ENCODE data around the gene ITGA1. TPM values are rescaled to one million over a fixed set of nuclear protein-coding genes. Genes with fewer than 3 reads are reported as not detected.
"Not testable (repeated sequence)": the region's sequence is repeated elsewhere in the genome, so short reads cannot be mapped to it uniquely, and the experiment has no call there.

ITGA1 gene
- total and polyA plus RNA-seq, 5 donors from 2014 or later: 0.37 TPM; not detected in 4

DNA sequence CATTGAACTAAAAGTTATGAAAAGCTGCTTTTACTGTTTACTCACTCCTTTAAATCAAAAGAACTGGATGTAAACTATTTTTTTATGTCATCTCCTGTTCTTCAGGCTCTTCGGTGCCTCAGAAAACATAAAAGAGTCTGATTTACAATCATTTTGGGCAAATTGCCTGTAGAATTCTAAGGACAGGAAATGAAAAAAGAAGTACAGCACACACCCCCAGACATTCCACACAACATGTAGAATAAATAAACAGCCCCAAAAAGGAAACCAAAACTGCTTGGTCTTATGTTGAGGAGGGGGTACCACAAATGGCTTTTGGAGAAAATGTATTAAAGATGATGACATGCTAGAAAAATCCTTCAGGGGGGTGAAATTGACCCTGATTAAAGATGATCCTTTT lies 57.2 kb downstream of the ITGA1 start:
- no peaks in the 10 kb centered on the region for H3K27me3 ChIP-seq (ENCODE audit: control insufficient read depth, insufficient read depth, low read length)
- H3K27ac ChIP-seq (ENCODE audit: insufficient read depth, low read length, poor library complexity, severe bottlenecking): no peak overlapping the region
- no peaks in the 10 kb centered on the region for H3K36me3 Mint-ChIP-seq
- no peaks in the 10 kb centered on the region for H3K36me3 ChIP-seq (ENCODE audit: control insufficient read depth, insufficient read depth, low read length)
- H3K9me3 Mint-ChIP-seq: peaks cover 0 to 3% (median 0%) of the 10 kb centered on the region in 7 donors
- H3K4me3 Mint-ChIP-seq: no peak overlapping the region
- H3K27ac Mint-ChIP-seq: no peak overlapping the region
- no peak overlapping the region for H3K4me3 ChIP-seq (ENCODE audit: low read depth, low read length)
- H3K4me1 Mint-ChIP-seq: no peaks in the 10 kb centered on the region
- DNase-seq (no peak), ATAC-seq (ENCODE audit: low read depth in 2 of 2) (no peak)
- no peaks in the 10 kb centered on the region for H3K4me1 ChIP-seq (ENCODE audit: control insufficient read depth, insufficient read depth, low read length, poor library complexity, severe bottlenecking)
- H3K27me3 Mint-ChIP-seq: peaks cover 22% of the 10 kb centered on the region
- no peaks in the 10 kb centered on the region for H3K9me3 ChIP-seq (ENCODE audit: control insufficient read depth in 2 of 2, low read length in 2 of 2)

DNA sequence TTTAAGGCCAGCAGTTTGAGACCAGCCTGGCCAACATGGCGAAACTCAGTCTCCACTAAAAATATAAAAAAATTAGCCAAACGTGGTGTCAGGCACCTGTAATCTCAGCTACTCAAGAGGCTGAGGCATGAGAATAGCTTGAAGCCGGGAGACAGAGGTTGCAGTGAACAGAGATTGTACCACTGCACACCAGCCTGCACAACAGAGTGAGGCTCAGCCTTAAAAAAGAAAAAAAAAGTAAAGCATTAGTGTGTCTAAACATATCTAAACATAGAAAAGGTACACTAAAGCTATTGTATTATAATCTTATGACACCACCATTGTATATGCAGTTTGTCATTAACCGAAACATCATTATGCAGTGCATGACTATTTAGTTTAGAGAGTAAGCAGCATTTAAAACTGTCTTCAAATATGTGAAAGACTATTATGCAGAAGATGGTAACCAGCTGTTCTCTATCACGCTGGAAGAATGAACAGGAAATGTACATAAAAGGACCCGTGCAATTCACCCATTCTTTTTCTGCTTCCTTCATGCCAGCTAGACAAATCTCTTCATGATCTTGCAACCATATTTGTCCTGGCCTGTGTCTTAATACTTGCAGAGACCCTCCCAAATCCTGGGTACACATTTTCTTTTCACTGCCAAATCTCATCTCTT lies 58.6 kb downstream of the ITGA1 start:
- Mint-ChIP-seq H3K27me3 (peaks cover 15% of the 10 kb centered on the region), H3K4me3 (no peak overlapping the region), H3K4me1 (no peaks in the 10 kb centered on the region), H3K9me3 (peaks cover 0 to 3% (median 0%) of the 10 kb centered on the region in 7 donors), H3K36me3 (no peaks in the 10 kb centered on the region), H3K27ac (no peak overlapping the region)
- H3K27me3 ChIP-seq (ENCODE audit: control insufficient read depth, insufficient read depth, low read length): no peaks in the 10 kb centered on the region
- no peaks in the 10 kb centered on the region for H3K4me1 ChIP-seq (ENCODE audit: control insufficient read depth, insufficient read depth, low read length, poor library complexity, severe bottlenecking)
- no peak overlapping the region for H3K27ac ChIP-seq (ENCODE audit: insufficient read depth, low read length, poor library complexity, severe bottlenecking)
- DNase-seq (no peak), ATAC-seq (ENCODE audit: low read depth in 2 of 2) (no peak)
- H3K9me3 ChIP-seq (ENCODE audit: control insufficient read depth in 2 of 2, low read length in 2 of 2): no peaks in the 10 kb centered on the region
- no peaks in the 10 kb centered on the region for H3K36me3 ChIP-seq (ENCODE audit: control insufficient read depth, insufficient read depth, low read length)
- no peak overlapping the region for H3K4me3 ChIP-seq (ENCODE audit: low read depth, low read length)

DNA sequence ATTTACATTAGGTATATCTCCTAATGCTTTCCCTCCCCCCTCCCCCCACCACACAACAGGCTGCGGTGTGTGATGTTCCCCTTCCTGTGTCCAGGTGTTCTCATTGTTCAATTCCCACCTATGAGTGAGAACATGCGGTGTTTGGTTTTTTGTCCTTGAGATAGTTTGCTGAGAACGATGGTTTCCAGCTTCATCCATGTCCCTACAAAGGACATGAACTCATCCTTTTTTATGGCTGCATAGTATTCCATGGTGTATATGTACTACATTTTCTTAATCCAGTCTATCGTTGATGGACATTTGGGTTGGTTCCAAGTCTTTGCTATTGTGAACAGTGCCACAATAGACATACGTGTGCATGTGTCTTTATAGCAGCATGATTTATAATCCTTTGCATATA lies 61.0 kb downstream of the ITGA1 start:
- not testable (repeated sequence) for ATAC-seq (ENCODE audit: low read depth in 2 of 2); H3K36me3 ChIP-seq (ENCODE audit: control insufficient read depth, insufficient read depth, low read length); DNase-seq; H3K4me3 ChIP-seq (ENCODE audit: low read depth, low read length); H3K4me1 ChIP-seq (ENCODE audit: control insufficient read depth, insufficient read depth, low read length, poor library complexity, severe bottlenecking); H3K27ac ChIP-seq (ENCODE audit: insufficient read depth, low read length, poor library complexity, severe bottlenecking); H3K4me3 Mint-ChIP-seq; H3K27me3 ChIP-seq (ENCODE audit: control insufficient read depth, insufficient read depth, low read length); H3K36me3 Mint-ChIP-seq; H3K9me3 Mint-ChIP-seq; H3K9me3 ChIP-seq (ENCODE audit: control insufficient read depth in 2 of 2, low read length in 2 of 2); H3K4me1 Mint-ChIP-seq; H3K27ac Mint-ChIP-seq
- H3K27me3 Mint-ChIP-seq: peaks cover 12% of the 10 kb centered on the region

DNA sequence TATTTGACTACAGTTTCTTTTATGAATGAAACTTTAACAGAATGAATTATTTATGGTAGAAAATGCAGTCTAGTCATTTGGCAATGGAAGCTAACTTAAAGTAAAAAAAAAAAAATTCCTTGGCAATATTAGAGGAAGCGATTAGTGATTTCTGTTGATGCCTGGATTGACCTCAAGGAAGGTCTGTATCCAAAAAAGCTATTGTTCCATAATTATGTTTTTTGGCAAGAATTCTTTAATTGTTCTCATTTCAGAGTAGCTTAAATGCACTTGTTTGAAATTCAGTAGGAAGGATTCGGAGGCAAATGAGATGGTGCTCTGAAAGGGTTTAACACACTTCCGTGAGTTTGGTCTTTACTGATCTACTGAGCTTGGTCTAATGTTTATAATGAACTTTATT lies 61.8 kb downstream of the ITGA1 start:
- no peaks in the 10 kb centered on the region for H3K4me1 Mint-ChIP-seq
- Histone ChIP-seq H3K36me3 (ENCODE audit: control insufficient read depth, insufficient read depth, low read length) (no peaks in the 10 kb centered on the region), H3K4me3 (ENCODE audit: low read depth, low read length) (no peak overlapping the region), H3K9me3 (ENCODE audit: control insufficient read depth in 2 of 2, low read length in 2 of 2) (no peaks in the 10 kb centered on the region), H3K27ac (ENCODE audit: insufficient read depth, low read length, poor library complexity, severe bottlenecking) (no peak overlapping the region), H3K4me1 (ENCODE audit: control insufficient read depth, insufficient read depth, low read length, poor library complexity, severe bottlenecking) (no peaks in the 10 kb centered on the region), H3K27me3 (ENCODE audit: control insufficient read depth, insufficient read depth, low read length) (no peaks in the 10 kb centered on the region)
- H3K27me3 Mint-ChIP-seq: peaks cover 12% of the 10 kb centered on the region
- ATAC-seq (ENCODE audit: low read depth in 2 of 2) (no peak), DNase-seq (no peak)
- no peak overlapping the region for H3K4me3 Mint-ChIP-seq
- H3K27ac Mint-ChIP-seq: no peak overlapping the region
- peaks cover 0 to 4% (median 0%) of the 10 kb centered on the region in 7 donors for H3K9me3 Mint-ChIP-seq
- no peaks in the 10 kb centered on the region for H3K36me3 Mint-ChIP-seq

DNA sequence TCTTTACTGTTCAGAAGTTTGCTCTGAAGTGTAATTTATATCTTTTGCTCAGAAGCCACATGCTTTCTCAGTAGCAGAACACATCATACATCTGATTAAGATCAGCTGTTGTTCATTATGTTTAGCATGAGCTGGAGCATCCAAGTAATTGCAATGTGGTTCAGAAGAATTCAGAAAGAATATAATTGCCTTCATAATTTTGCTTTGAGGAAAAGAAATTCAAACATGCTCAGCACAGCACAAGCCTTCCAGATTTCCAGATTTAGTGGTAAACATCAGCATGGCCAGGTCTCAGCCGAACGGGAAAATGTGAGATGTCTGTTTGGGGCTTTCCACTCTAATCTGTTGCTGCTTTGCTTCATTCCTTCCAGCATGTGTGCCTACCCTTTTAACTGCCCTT lies 65.9 kb downstream of the ITGA1 start:
- H3K9me3 ChIP-seq (ENCODE audit: control insufficient read depth in 2 of 2, low read length in 2 of 2): no peaks in the 10 kb centered on the region
- ATAC-seq (ENCODE audit: low read depth in 2 of 2): no peak
- no peak overlapping the region for H3K27ac ChIP-seq (ENCODE audit: insufficient read depth, low read length, poor library complexity, severe bottlenecking)
- H3K4me1 ChIP-seq (ENCODE audit: control insufficient read depth, insufficient read depth, low read length, poor library complexity, severe bottlenecking): no peaks in the 10 kb centered on the region
- no peaks in the 10 kb centered on the region for H3K4me1 Mint-ChIP-seq
- no peaks in the 10 kb centered on the region for H3K36me3 Mint-ChIP-seq
- no peak overlapping the region for H3K4me3 Mint-ChIP-seq
- no peak overlapping the region for H3K27ac Mint-ChIP-seq
- peaks cover 0 to 4% (median 0%) of the 10 kb centered on the region in 7 donors for H3K9me3 Mint-ChIP-seq
- no peak for DNase-seq
- no peaks in the 10 kb centered on the region for H3K36me3 ChIP-seq (ENCODE audit: control insufficient read depth, insufficient read depth, low read length)
- H3K27me3 Mint-ChIP-seq: peaks cover 5% of the 10 kb centered on the region
- H3K27me3 ChIP-seq (ENCODE audit: control insufficient read depth, insufficient read depth, low read length): peaks cover 3% of the 10 kb centered on the region
- H3K4me3 ChIP-seq (ENCODE audit: low read depth, low read length): no peak overlapping the region

DNA sequence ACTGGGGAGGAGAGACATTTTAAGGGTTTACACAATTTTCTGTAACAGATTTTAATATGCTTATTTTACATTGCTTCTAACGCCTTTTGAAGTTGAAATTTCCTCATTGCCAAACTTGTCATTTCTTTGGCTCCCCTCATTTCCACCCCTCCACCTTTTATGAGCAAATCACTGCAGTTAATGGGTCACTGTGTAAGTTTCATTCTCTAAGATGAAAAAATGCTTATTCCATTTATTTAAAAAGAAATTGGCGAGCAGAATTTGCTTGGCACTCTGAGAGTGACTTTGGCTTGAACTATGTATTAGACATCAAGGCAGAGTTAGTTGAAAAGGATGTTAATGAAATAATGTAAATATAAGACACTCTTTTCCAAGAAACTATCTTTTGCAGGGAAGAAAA lies 66.6 kb downstream of the ITGA1 start:
- Histone ChIP-seq H3K27me3 (ENCODE audit: control insufficient read depth, insufficient read depth, low read length) (peaks cover 3% of the 10 kb centered on the region), H3K4me1 (ENCODE audit: control insufficient read depth, insufficient read depth, low read length, poor library complexity, severe bottlenecking) (no peaks in the 10 kb centered on the region), H3K36me3 (ENCODE audit: control insufficient read depth, insufficient read depth, low read length) (no peaks in the 10 kb centered on the region), H3K27ac (ENCODE audit: insufficient read depth, low read length, poor library complexity, severe bottlenecking) (no peak overlapping the region), H3K4me3 (ENCODE audit: low read depth, low read length) (no peak overlapping the region), H3K9me3 (ENCODE audit: control insufficient read depth in 2 of 2, low read length in 2 of 2) (no peaks in the 10 kb centered on the region)
- no peak overlapping the region for H3K4me3 Mint-ChIP-seq
- H3K27me3 Mint-ChIP-seq: peaks cover 5% of the 10 kb centered on the region
- ATAC-seq (ENCODE audit: low read depth in 2 of 2) (no peak), DNase-seq (no peak)
- H3K36me3 Mint-ChIP-seq: no peaks in the 10 kb centered on the region
- no peaks in the 10 kb centered on the region for H3K4me1 Mint-ChIP-seq
- peaks cover 0 to 4% (median 0%) of the 10 kb centered on the region in 7 donors for H3K9me3 Mint-ChIP-seq
- H3K27ac Mint-ChIP-seq: no peak overlapping the region

DNA sequence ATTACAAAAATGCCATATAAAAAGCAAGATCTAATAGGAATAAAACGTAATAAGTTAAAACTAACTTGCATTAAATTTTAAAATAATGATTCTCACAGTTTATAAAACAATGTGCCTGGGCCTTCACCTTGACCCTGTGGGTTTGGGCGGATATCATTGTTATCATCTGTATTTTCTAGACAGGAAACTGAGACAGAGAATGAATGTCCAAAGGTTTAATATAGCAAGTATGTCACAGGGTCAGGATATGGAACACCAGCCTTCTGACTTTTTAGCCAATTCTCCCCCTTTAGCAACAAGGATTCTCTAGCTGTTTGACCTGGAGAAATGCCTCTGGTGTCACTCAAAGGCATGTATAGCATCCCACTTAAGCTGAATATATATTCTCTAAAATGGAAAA lies 67.2 kb downstream of the ITGA1 start:
- no peak for ATAC-seq (ENCODE audit: low read depth in 2 of 2)

DNA sequence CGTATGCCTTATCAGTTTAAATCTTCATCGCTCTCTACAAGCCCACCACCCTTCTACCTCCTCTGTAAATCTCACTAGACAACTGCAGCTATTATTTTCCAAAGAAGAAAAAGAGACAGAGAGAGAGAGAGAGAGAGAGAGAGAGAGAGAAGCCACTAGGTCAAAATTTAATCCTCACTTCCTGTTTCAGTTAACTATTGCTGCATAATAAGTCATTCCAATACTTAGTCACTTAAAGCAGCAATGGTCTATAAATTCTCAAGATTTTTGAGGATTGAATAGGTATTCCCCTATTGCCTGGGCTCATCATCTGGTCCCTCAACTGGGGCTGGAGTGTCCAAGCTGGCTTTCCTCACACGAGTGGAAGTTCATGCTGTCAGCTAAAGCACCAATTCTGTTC lies 68.8 kb downstream of the ITGA1 start:
- H3K4me3 Mint-ChIP-seq: no peak overlapping the region
- no peaks in the 10 kb centered on the region for H3K4me1 Mint-ChIP-seq
- H3K36me3 Mint-ChIP-seq: no peaks in the 10 kb centered on the region
- Histone ChIP-seq H3K27me3 (ENCODE audit: control insufficient read depth, insufficient read depth, low read length) (peaks cover 3% of the 10 kb centered on the region), H3K4me1 (ENCODE audit: control insufficient read depth, insufficient read depth, low read length, poor library complexity, severe bottlenecking) (no peaks in the 10 kb centered on the region), H3K4me3 (ENCODE audit: low read depth, low read length) (no peak overlapping the region), H3K27ac (ENCODE audit: insufficient read depth, low read length, poor library complexity, severe bottlenecking) (no peak overlapping the region), H3K9me3 (ENCODE audit: control insufficient read depth in 2 of 2, low read length in 2 of 2) (no peaks in the 10 kb centered on the region), H3K36me3 (ENCODE audit: control insufficient read depth, insufficient read depth, low read length) (no peaks in the 10 kb centered on the region)
- H3K27ac Mint-ChIP-seq: no peak overlapping the region
- H3K9me3 Mint-ChIP-seq: peaks cover 0 to 4% (median 0%) of the 10 kb centered on the region in 7 donors
- H3K27me3 Mint-ChIP-seq: no peaks in the 10 kb centered on the region
- ATAC-seq (ENCODE audit: low read depth in 2 of 2): no peak
- no peak for DNase-seq

More for the DNA sequence above, 67.2 kb downstream of the ITGA1 start:
- H3K27me3 Mint-ChIP-seq: peaks cover 5% of the 10 kb centered on the region
- Histone ChIP-seq H3K4me3 (ENCODE audit: low read depth, low read length) (no peak overlapping the region), H3K9me3 (ENCODE audit: control insufficient read depth in 2 of 2, low read length in 2 of 2) (no peaks in the 10 kb centered on the region), H3K4me1 (ENCODE audit: control insufficient read depth, insufficient read depth, low read length, poor library complexity, severe bottlenecking) (no peaks in the 10 kb centered on the region), H3K27me3 (ENCODE audit: control insufficient read depth, insufficient read depth, low read length) (peaks cover 3% of the 10 kb centered on the region), H3K36me3 (ENCODE audit: control insufficient read depth, insufficient read depth, low read length) (no peaks in the 10 kb centered on the region), H3K27ac (ENCODE audit: insufficient read depth, low read length, poor library complexity, severe bottlenecking) (no peak overlapping the region)
- H3K4me3 Mint-ChIP-seq: no peak overlapping the region
- H3K4me1 Mint-ChIP-seq: no peaks in the 10 kb centered on the region
- H3K9me3 Mint-ChIP-seq: peaks cover 0 to 4% (median 0%) of the 10 kb centered on the region in 7 donors
- no peak for DNase-seq
- H3K36me3 Mint-ChIP-seq: no peaks in the 10 kb centered on the region
- no peak overlapping the region for H3K27ac Mint-ChIP-seq
